K562 (cell line): ENCODE data around the gene SUPT3H. TPM values are rescaled to one million over a fixed set of nuclear protein-coding genes. Genes with fewer than 3 reads are reported as not detected.

ENCODE experiments used
- ATAC-seq: fragments of 200-7000 bp; cut with Tn5 transposase; 3 replicates; pipeline ENCODE4 v1.9.1; 2020; ENCODE audit warnings: moderate library complexity
- BruUV-seq: library from RNA; stranded (reverse); fragments of 400-500 nt; replicated peaks from 2 replicates; lab custom pipeline; 2021; lab: Mats Ljungman, UMichigan
- CTCF ChIA-PET: fragments of 300-600 bp; formaldehyde crosslinking; extraction: SDS; loops from one replicate; lab custom pipeline; 2021; ENCODE audit warnings: low intra/inter-chr PET ratio; lab: Yijun Ruan, JAX
- POLR2A ChIA-PET: fragments of 300-600, 350-650 bp; sonication (Branson Sonifier 250); formaldehyde crosslinking; extraction: SDS; loops from one replicate; lab custom pipeline; 2021; ENCODE audit warnings: antibody characterized with exemption, inconsistent platforms; lab: Yijun Ruan, JAX
- DNase-seq, 4 experiments: peaks; one replicate each; pipeline versions ENCODE4 v3.0.0 to v3.0.0-alpha.2; 2011 to 2018; ENCODE audit warnings: low spot score in 3 of 4, mixed read lengths in 3 of 4; ENCODE audit errors: extremely low read depth in 1 of 4
- FAIRE-seq: peaks from 2 replicates; lab custom pipeline; 2011; peaks lifted over from hg19 to GRCh38; lab: Jason Lieb, UNC
- H2AFZ ChIP-seq: 2 replicates; pipeline ENCODE4 v1.6.0; 2011; ENCODE audit warnings: low read depth, low read length, control low read depth, inconsistent platforms
- H3K27ac ChIP-seq: fragments of 200-600 bp; 3 replicates; pipeline ENCODE4 v1.8.0; 2011; ENCODE audit warnings: low read depth, mild to moderate bottlenecking, control low read depth, inconsistent platforms, low read length, moderate library complexity, mixed read lengths; ENCODE audit errors: extremely low read depth
- H3K27me3 ChIP-seq, 2 experiments: fragments of 300-600 bp in 1 of 2; 2 replicates in 1 of 2; 3 replicates in 1 of 2; pipeline versions ENCODE4 v1.6.0 to v1.8.0; 2011; ENCODE audit warnings: inconsistent platforms in 2 of 2, low read length in 2 of 2, mild to moderate bottlenecking in 1 of 2, mixed read lengths in 1 of 2, moderate library complexity in 1 of 2; ENCODE audit not compliant: control insufficient read depth in 2 of 2, insufficient read depth in 2 of 2
- H3K36me3 ChIP-seq: fragments of 300-600 bp; 3 replicates; pipeline ENCODE4 v1.8.0; 2011; ENCODE audit warnings: mild to moderate bottlenecking, low read length, inconsistent platforms; ENCODE audit not compliant: control insufficient read depth, insufficient read depth
- H3K4me1 ChIP-seq, 2 experiments: fragments of 200-600 bp in 1 of 2; replicated peaks in 1 of 2; 2 replicates in 1 of 2; 3 replicates in 1 of 2; pipeline versions ENCODE4 v1.5.1 to v1.8.0; 2011; ENCODE audit warnings: inconsistent platforms in 2 of 2, low read length in 2 of 2, mild to moderate bottlenecking in 1 of 2, mixed read lengths in 1 of 2, moderate library complexity in 1 of 2; ENCODE audit not compliant: control insufficient read depth in 2 of 2, insufficient read depth in 2 of 2
- H3K4me2 ChIP-seq: 2 replicates; pipeline ENCODE4 v1.6.1; 2011; ENCODE audit warnings: low read length, control low read depth, inconsistent platforms, mixed read lengths; ENCODE audit not compliant: insufficient read depth
- H3K4me3 ChIP-seq: fragments of 200-600 bp; sonication (generic), shearing (Covaris generic); 2 replicates; pipeline ENCODE4 v1.5.1; 2016; ENCODE audit warnings: control low read depth, inconsistent platforms
- H3K79me2 ChIP-seq: fragments of 200-600 bp; 3 replicates; pipeline ENCODE4 v1.8.0; 2011; ENCODE audit warnings: low read length, inconsistent platforms; ENCODE audit not compliant: control insufficient read depth, insufficient read depth
- H3K9ac ChIP-seq, 2 experiments: 2 replicates each; pipeline versions ENCODE4 v1.6.0 to v1.6.1; 2011; ENCODE audit warnings: low read depth in 2 of 2, low read length in 2 of 2, control low read depth in 1 of 2, inconsistent platforms in 1 of 2, mild to moderate bottlenecking in 1 of 2, mixed read lengths in 1 of 2; ENCODE audit not compliant: insufficient read depth in 1 of 2
- H3K9me1 ChIP-seq: one replicate; pipeline ENCODE4 v1.6.0; 2011; ENCODE audit warnings: inconsistent platforms, mild to moderate bottlenecking, low read length, moderate library complexity; ENCODE audit not compliant: control insufficient read depth, insufficient read depth
- H3K9me3 ChIP-seq: replicated peaks from 2 replicates; pipeline ENCODE4 v1.5.1; 2011; ENCODE audit warnings: low read depth, low read length, inconsistent platforms; ENCODE audit not compliant: control insufficient read depth, insufficient read depth
- H4K20me1 ChIP-seq: replicated peaks from 2 replicates; pipeline ENCODE4 v1.6.1; 2011; ENCODE audit warnings: low read length, inconsistent platforms, mixed read lengths; ENCODE audit not compliant: control insufficient read depth, insufficient read depth
- C11orf30 ChIP-seq: fragments of 450-650 bp; IDR thresholded peaks from 2 replicates; pipeline ENCODE4 v1.6.1; 2016; ENCODE audit warnings: low read depth, mild to moderate bottlenecking
- CCNT2 ChIP-seq: IDR thresholded peaks from 2 replicates; pipeline ENCODE4 v1.6.1; 2011; ENCODE audit warnings: borderline replicate concordance, low read depth, mild to moderate bottlenecking, moderate library complexity, mixed read lengths, low read length; ENCODE audit not compliant: insufficient read length; ENCODE audit errors: extremely low read depth
- CHD2 ChIP-seq: IDR thresholded peaks from 2 replicates; pipeline ENCODE4 v1.6.1; 2011; ENCODE audit warnings: low read depth, low read length
- ELF4 ChIP-seq: fragments of 450-650 bp; formaldehyde crosslinking; IDR thresholded peaks from 2 replicates; pipeline ENCODE4 v1.4.0; 2022; ENCODE audit warnings: missing genetic modification characterization
- MAFG ChIP-seq: fragments of 450-650 bp; conservative IDR thresholded peaks from 2 replicates; pipeline ENCODE4 v1.6.1; 2016; ENCODE audit warnings: missing genetic modification characterization, missing compliant biosample characterization
- NFIX ChIP-seq: fragments of 250-450 bp; sonication (Bioruptor Pico); IDR thresholded peaks from 2 replicates; pipeline ENCODE4 v1.4.0; 2020; ENCODE audit warnings: low read depth, mild to moderate bottlenecking, moderate library complexity
- NFRKB ChIP-seq: fragments of 450-650 bp; IDR thresholded peaks from 2 replicates; pipeline ENCODE4 v1.6.1; 2016; ENCODE audit warnings: low read depth
- SRSF7 ChIP-seq: fragments of 200-400 bp; formaldehyde crosslinking; optimal IDR thresholded peaks from 2 replicates; pipeline ENCODE3; 2017; ENCODE audit warnings: mild to moderate bottlenecking, low read depth, low read length
- TFAM ChIP-seq: fragments of 250-450 bp; sonication (Bioruptor Pico); conservative IDR thresholded peaks from 2 replicates; pipeline ENCODE4 v1.5.0; 2021; ENCODE audit warnings: mild to moderate bottlenecking, moderate library complexity
- ZNF121 ChIP-seq: sonication (generic); formaldehyde crosslinking; conservative IDR thresholded peaks from 2 replicates; pipeline ENCODE4 v1.8.0; 2022; ENCODE audit warnings: missing genetic modification reagents
- ZNF316 ChIP-seq: fragments of 450-650 bp; IDR thresholded peaks from 2 replicates; pipeline ENCODE4 v1.6.1; 2016
- ZNF41 ChIP-seq: fragments of 250-450 bp; sonication (Bioruptor Pico); conservative IDR thresholded peaks from 2 replicates; pipeline ENCODE4 v1.4.0; 2020; ENCODE audit warnings: mild to moderate bottlenecking
- WGBS: fragments of 100-300 bp; shearing (Covaris generic); methylation state at CpG from one replicate; pipeline ENCODE4 v1.1.6; 2016; ENCODE audit warnings: low coverage, mixed read lengths; ENCODE audit not compliant: insufficient coverage; ENCODE audit errors: missing lambda C conversion rate; 5-methylcytosine and 5-hydroxymethylcytosine counted together
- in situ Hi-C: fragments of 300-500 bp; cut with MboI; formaldehyde crosslinking; loops from 4 replicates; pipeline ENCODE4 v1.15.0; 2018; ENCODE audit warnings: inconsistent platforms, mixed read lengths
- intact Hi-C: fragments of 100-400 bp; cut with micrococcal nuclease; formaldehyde crosslinking; loops from 2 replicates; pipeline ENCODE4 v1.14.2; 2022
- polyA plus RNA-seq, 8 experiments: library from polyadenylated mRNA; depleted of rRNA in 4 of 8; stranded (reverse) in 5 of 8; unstranded in 3 of 8; fragments of >200 nt; fragmentation: Nextera tagmentation in 2 of 8; fragmentation: Illumina TruSeq in 1 of 8; extraction: Ambion mirVana in 2 of 8; extraction: Trizol in 1 of 8; gene quantifications; 2 replicates each; pipeline versions ENCODE4 v1.2.1 to v1.2.3, GENCODE V29; 2011 to 2014; ENCODE audit warnings: inconsistent platforms in 1 of 8, missing spikeins in 1 of 8
- total RNA-seq, 7 experiments: library from RNA; depleted of rRNA in 6 of 7; stranded (reverse); fragments of >200 nt in 6 of 7; fragmentation: Illumina TruSeq in 2 of 7; extraction: Trizol in 2 of 7; gene quantifications; 2 replicates each; pipeline versions ENCODE4 v1.2.1 to v1.2.3, GENCODE V29; 2011 to 2021; ENCODE audit warnings: low replicate concordance in 1 of 7
- TF ChIP-seq, protein P1 (sequence below): fragments of 450-650 bp; IDR thresholded peaks from 2 replicates; pipeline ENCODE4 v1.6.1; 2016; ENCODE audit warnings: mild to moderate bottlenecking
- TF ChIP-seq, protein P2 (sequence below): sonication (generic); formaldehyde crosslinking; IDR thresholded peaks from 2 replicates; pipeline ENCODE4 v1.8.0; 2023; ENCODE audit warnings: mild to moderate bottlenecking, missing genetic modification reagents

Gene SUPT3H
- total and polyA plus RNA-seq, 9 of the 15 experiments (the other 6 are each of a cell fraction or from before 2014, with no cell fraction given), result 7.2 to 16.3 (median 11.9) TPM

- no peak for FAIRE-seq
- intact Hi-C loops, result loop anchor here (5.0 kb wide), 1 partner anchor 103 kb away; no protein-coding TSS in a partner anchor
- TF ChIP-seq MAFG (tag) (0 out of 2 replicates have a peak, but pooled peaks have one; percentile 22), CCNT2 (no peak), NFIX (CRISPR knock-in tag) (no peak), TFAM (CRISPR knock-in tag) (no peak), C11orf30 (peak; percentile 54; the same call in 1 of the 2 replicates), ZNF316 (peak; percentile 74), NFRKB (no peak), ZNF121 (0 out of 2 replicates have a peak, but pooled peaks have one; percentile 29), ELF4 (CRISPR knock-in tag) (no peak), CHD2 (no peak), ZNF41 (CRISPR knock-in tag) (no peak), SRSF7 (no peak)
- TF ChIP-seq, protein P1, sequence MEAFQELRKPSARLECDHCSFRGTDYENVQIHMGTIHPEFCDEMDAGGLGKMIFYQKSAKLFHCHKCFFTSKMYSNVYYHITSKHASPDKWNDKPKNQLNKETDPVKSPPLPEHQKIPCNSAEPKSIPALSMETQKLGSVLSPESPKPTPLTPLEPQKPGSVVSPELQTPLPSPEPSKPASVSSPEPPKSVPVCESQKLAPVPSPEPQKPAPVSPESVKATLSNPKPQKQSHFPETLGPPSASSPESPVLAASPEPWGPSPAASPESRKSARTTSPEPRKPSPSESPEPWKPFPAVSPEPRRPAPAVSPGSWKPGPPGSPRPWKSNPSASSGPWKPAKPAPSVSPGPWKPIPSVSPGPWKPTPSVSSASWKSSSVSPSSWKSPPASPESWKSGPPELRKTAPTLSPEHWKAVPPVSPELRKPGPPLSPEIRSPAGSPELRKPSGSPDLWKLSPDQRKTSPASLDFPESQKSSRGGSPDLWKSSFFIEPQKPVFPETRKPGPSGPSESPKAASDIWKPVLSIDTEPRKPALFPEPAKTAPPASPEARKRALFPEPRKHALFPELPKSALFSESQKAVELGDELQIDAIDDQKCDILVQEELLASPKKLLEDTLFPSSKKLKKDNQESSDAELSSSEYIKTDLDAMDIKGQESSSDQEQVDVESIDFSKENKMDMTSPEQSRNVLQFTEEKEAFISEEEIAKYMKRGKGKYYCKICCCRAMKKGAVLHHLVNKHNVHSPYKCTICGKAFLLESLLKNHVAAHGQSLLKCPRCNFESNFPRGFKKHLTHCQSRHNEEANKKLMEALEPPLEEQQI, result no peak
- TF ChIP-seq, protein P2, sequence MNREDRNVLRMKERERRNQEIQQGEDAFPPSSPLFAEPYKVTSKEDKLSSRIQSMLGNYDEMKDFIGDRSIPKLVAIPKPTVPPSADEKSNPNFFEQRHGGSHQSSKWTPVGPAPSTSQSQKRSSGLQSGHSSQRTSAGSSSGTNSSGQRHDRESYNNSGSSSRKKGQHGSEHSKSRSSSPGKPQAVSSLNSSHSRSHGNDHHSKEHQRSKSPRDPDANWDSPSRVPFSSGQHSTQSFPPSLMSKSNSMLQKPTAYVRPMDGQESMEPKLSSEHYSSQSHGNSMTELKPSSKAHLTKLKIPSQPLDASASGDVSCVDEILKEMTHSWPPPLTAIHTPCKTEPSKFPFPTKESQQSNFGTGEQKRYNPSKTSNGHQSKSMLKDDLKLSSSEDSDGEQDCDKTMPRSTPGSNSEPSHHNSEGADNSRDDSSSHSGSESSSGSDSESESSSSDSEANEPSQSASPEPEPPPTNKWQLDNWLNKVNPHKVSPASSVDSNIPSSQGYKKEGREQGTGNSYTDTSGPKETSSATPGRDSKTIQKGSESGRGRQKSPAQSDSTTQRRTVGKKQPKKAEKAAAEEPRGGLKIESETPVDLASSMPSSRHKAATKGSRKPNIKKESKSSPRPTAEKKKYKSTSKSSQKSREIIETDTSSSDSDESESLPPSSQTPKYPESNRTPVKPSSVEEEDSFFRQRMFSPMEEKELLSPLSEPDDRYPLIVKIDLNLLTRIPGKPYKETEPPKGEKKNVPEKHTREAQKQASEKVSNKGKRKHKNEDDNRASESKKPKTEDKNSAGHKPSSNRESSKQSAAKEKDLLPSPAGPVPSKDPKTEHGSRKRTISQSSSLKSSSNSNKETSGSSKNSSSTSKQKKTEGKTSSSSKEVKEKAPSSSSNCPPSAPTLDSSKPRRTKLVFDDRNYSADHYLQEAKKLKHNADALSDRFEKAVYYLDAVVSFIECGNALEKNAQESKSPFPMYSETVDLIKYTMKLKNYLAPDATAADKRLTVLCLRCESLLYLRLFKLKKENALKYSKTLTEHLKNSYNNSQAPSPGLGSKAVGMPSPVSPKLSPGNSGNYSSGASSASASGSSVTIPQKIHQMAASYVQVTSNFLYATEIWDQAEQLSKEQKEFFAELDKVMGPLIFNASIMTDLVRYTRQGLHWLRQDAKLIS (CRISPR knock-in tag), result no peak
Observed at GRCh38 chr6:45289751-45290514, 87.8 kb downstream of the SUPT3H start.

More at GRCh38 chr6:45289751-45290514, 87.8 kb downstream of the SUPT3H start:
- DNase-seq, result no peak
- 85% methylated on average over 5 of the region's 5 CpGs for WGBS
- no TSS peak for BruUV-seq
- Histone ChIP-seq H4K20me1 (no peaks in the 10 kb centered on the region), H3K4me2 (no peak overlapping the region), H3K9me3 (peaks cover 11% of the 10 kb centered on the region; the same call in 1 of the 2 replicates), H3K4me3 (no peak overlapping the region), H3K9me1 (no peaks in the 10 kb centered on the region), H3K27ac (no peak overlapping the region), H3K4me1 (peaks cover 2 to 13% of the 10 kb centered on the region in 2 experiments; a peak in 3 of 5 replicates), H3K79me2 (no peaks in the 10 kb centered on the region), H3K27me3 (no peaks in the 10 kb centered on the region), H2AFZ (no peak overlapping the region), H3K9ac (no peak overlapping the region), H3K36me3 (no peaks in the 10 kb centered on the region)
- ChIA-PET POLR2A (no interaction called here), CTCF (no interaction called here)
- no peak for ATAC-seq
- in situ Hi-C loops, result no loop called here
